ENCODE measurements around the gene PRR12.
"Not testable (repeated sequence)": the region's sequence is repeated elsewhere in the genome, so short reads cannot be mapped to it uniquely, and the experiment has no call there.

PRR12 gene

GRCh38 chr19:49593233-49594113, 2.5 kb downstream of the PRR12 start:
- DNase-seq, result peak; percentile 96

GRCh38 chr19:49594157-49594992, 3.4 kb downstream of the PRR12 start:
- DNase-seq, result no peak

GRCh38 chr19:49594993-49595818, 4.2 kb downstream of the PRR12 start:
- no peak for DNase-seq

- no peak for DNase-seq
Measured at GRCh38 chr19:49595819-49596404, 4.9 kb downstream of the PRR12 start.

- DNase-seq, result no peak
Measured at GRCh38 chr19:49596407-49596806, 5.4 kb downstream of the PRR12 start.

- no peak for DNase-seq
Measured at GRCh38 chr19:49596954-49597702, 6.1 kb downstream of the PRR12 start.

GRCh38 chr19:49597703-49597974, 6.7 kb downstream of the PRR12 start:
- no peak for DNase-seq

- DNase-seq, result no peak
Measured at GRCh38 chr19:49599378-49600295, 8.7 kb downstream of the PRR12 start.

- no peak for DNase-seq
Measured at GRCh38 chr19:49601482-49602038, 10.6 kb downstream of the PRR12 start.

- no peak for DNase-seq
Measured at GRCh38 chr19:49602806-49603205, 11.8 kb downstream of the PRR12 start.

GRCh38 chr19:49605605-49606004, 14.6 kb downstream of the PRR12 start:
- DNase-seq, result no peak

- no peak for DNase-seq
Measured at GRCh38 chr19:49609499-49610092, 18.6 kb downstream of the PRR12 start.

- no peak for DNase-seq
Measured at GRCh38 chr19:49613374-49613773, 22.4 kb downstream of the PRR12 start.

GRCh38 chr19:49614096-49614833, 23.3 kb downstream of the PRR12 start:
- no peak for DNase-seq

- no peak for DNase-seq
Measured at GRCh38 chr19:49615861-49616260, 24.9 kb downstream of the PRR12 start.

GRCh38 chr19:49616532-49616931, 25.6 kb downstream of the PRR12 start:
- DNase-seq, result no peak

- DNase-seq, result no peak
Measured at GRCh38 chr19:49616945-49617344, 26.0 kb downstream of the PRR12 start.

GRCh38 chr19:49617860-49618259, 26.9 kb downstream of the PRR12 start:
- DNase-seq, result not testable (repeated sequence)
